HCT116 (cell line): ENCODE results near the gene ICA1. TPM values are rescaled to one million over a fixed set of nuclear protein-coding genes. Genes with fewer than 3 reads are reported as not detected.

Experiments
- ATAC-seq: fragments of 200-7000 bp; cut with Tn5 transposase; 2 replicates; pipeline ENCODE4 v1.9.1; 2020; ENCODE audit warnings: mild to moderate bottlenecking, moderate library complexity
- BruUV-seq: library from RNA; stranded (reverse); fragments of 400-500 nt; replicated peaks from 2 replicates; lab custom pipeline; 2021; lab: Mats Ljungman, UMichigan
- CTCF ChIA-PET: fragments of 300-600 bp; sonication (Branson Sonifier 250); formaldehyde crosslinking; loops from one replicate; lab custom pipeline; 2021; ENCODE audit warnings: antibody characterized with exemption; lab: Charles Lee
- POLR2A ChIA-PET: fragments of 300-600, 350-600 bp; sonication (Branson Sonifier 250); formaldehyde crosslinking; loops from one replicate; lab custom pipeline; 2021; ENCODE audit warnings: antibody characterized with exemption; lab: Charles Lee
- RAD21 ChIA-PET, 2 experiments: fragments of 300-600 bp; sonication (Branson Sonifier 250); formaldehyde crosslinking; loops; one replicate each; lab custom pipeline; 2023; ENCODE audit warnings: low total read pairs in 2 of 2; ENCODE audit not compliant: uncharacterized antibody in 2 of 2, unreplicated experiment in 2 of 2, low non-redundant PET in 1 of 2; lab: Charles Lee
- DNase-seq: peaks from one replicate; pipeline ENCODE4 v3.0.0-alpha.2; 2010; ENCODE audit warnings: low read depth, low spot score
- H2AFZ ChIP-seq: fragments of 200-600 bp; shearing (Covaris generic), sonication (generic); 2 replicates; pipeline ENCODE4 v1.6.1; 2017; ENCODE audit warnings: low read depth, mixed run types, mixed read lengths, antibody characterized with exemption, low read length; ENCODE audit not compliant: poor library complexity, severe bottlenecking
- H3K27ac ChIP-seq: 2 replicates; pipeline ENCODE4 v1.5.1; 2012; ENCODE audit warnings: low read depth, low read length
- H3K27me3 ChIP-seq: fragments of 200-600 bp; sonication (generic); 2 replicates; pipeline ENCODE4 v1.6.1; 2016; ENCODE audit warnings: mixed run types, low read length, mixed read lengths; ENCODE audit not compliant: insufficient read depth
- H3K36me3 ChIP-seq, 2 experiments: fragments of 200-500 bp in 1 of 2; fragments of 200-600 bp in 1 of 2; sonication (Bioruptor generic) in 1 of 2; sonication (generic) in 1 of 2; 2 replicates each; pipeline versions ENCODE4 v1.5.1 to v1.6.1; 2014 to 2016; ENCODE audit warnings: low read length in 2 of 2, inconsistent platforms in 1 of 2, mixed read lengths in 1 of 2, mixed run types in 1 of 2; ENCODE audit not compliant: insufficient read depth in 2 of 2, control insufficient read depth in 1 of 2
- H3K4me1 ChIP-seq, 2 experiments: fragments of 200-600 bp in 1 of 2; sonication (generic) in 1 of 2; 2 replicates each; pipeline versions ENCODE4 v1.5.1 to v1.6.1; 2012 to 2017; ENCODE audit warnings: low read length in 2 of 2, inconsistent platforms in 1 of 2, mild to moderate bottlenecking in 1 of 2, mixed read lengths in 1 of 2, mixed run types in 1 of 2, moderate library complexity in 1 of 2; ENCODE audit not compliant: insufficient read depth in 2 of 2, control insufficient read depth in 1 of 2
- H3K4me2 ChIP-seq: fragments of 200-600 bp; sonication (generic); 2 replicates; pipeline ENCODE4 v1.6.1; 2017; ENCODE audit warnings: mixed run types, low read length, mixed read lengths
- H3K4me3 ChIP-seq, 2 experiments: fragments of 200-600 bp in 1 of 2; sonication (generic) in 1 of 2; replicated peaks in 1 of 2; 2 replicates each; pipeline ENCODE4 v1.5.1; 2011 to 2016; ENCODE audit warnings: low read length in 2 of 2, control low read depth in 1 of 2, low read depth in 1 of 2, mild to moderate bottlenecking in 1 of 2, mixed read lengths in 1 of 2, mixed run types in 1 of 2
- H3K79me2 ChIP-seq: fragments of 200-600 bp; sonication (generic); 2 replicates; pipeline ENCODE4 v1.6.1; 2017; ENCODE audit warnings: mild to moderate bottlenecking, mixed run types, low read length, moderate library complexity, mixed read lengths; ENCODE audit not compliant: insufficient read depth
- H3K9ac ChIP-seq: fragments of 200-600 bp; sonication (generic); 2 replicates; pipeline ENCODE4 v1.6.1; 2016; ENCODE audit warnings: low read length, mixed read lengths
- H3K9me2 ChIP-seq: fragments of 200-600 bp; sonication (generic), shearing (Covaris generic); 2 replicates; pipeline ENCODE4 v1.6.1; 2017; ENCODE audit warnings: mixed run types, mild to moderate bottlenecking, moderate library complexity; ENCODE audit not compliant: insufficient read depth
- H3K9me3 ChIP-seq, 2 experiments: fragments of 200-500 bp in 1 of 2; fragments of 200-600 bp in 1 of 2; sonication (Bioruptor generic) in 1 of 2; sonication (generic) in 1 of 2; 2 replicates each; pipeline ENCODE4 v1.6.1; 2014 to 2017; ENCODE audit warnings: low read length in 2 of 2, mixed read lengths in 2 of 2, inconsistent platforms in 1 of 2, low read depth in 1 of 2, mild to moderate bottlenecking in 1 of 2, mixed run types in 1 of 2, moderate library complexity in 1 of 2; ENCODE audit not compliant: control insufficient read depth in 1 of 2, insufficient read depth in 1 of 2
- H4K20me1 ChIP-seq: fragments of 200-600 bp; sonication (generic), shearing (Covaris generic); 2 replicates; pipeline ENCODE4 v1.6.1; 2017; ENCODE audit warnings: mixed run types, mild to moderate bottlenecking, moderate library complexity; ENCODE audit not compliant: insufficient read depth
- CEBPB ChIP-seq: IDR thresholded peaks from 2 replicates; pipeline ENCODE4 v1.6.1; 2012; ENCODE audit warnings: low read depth
- ELF1 ChIP-seq: IDR thresholded peaks from 2 replicates; pipeline ENCODE4 v1.6.1; 2012; ENCODE audit warnings: low read depth, borderline replicate concordance
- EZH2 ChIP-seq: fragments of 200-600 bp; sonication (generic); IDR thresholded peaks from 2 replicates; pipeline ENCODE4 v1.6.1; 2017; ENCODE audit warnings: antibody characterized with exemption, mixed run types
- EZH2phosphoT487 ChIP-seq: fragments of 200-600 bp; IDR thresholded peaks from 2 replicates; pipeline ENCODE4 v1.6.1; 2018; ENCODE audit warnings: antibody characterized with exemption, borderline replicate concordance
- FOSL1 ChIP-seq: IDR thresholded peaks from 2 replicates; pipeline ENCODE4 v1.6.1; 2012; ENCODE audit warnings: low read depth
- JUND ChIP-seq: IDR thresholded peaks from 2 replicates; pipeline ENCODE4 v1.6.1; 2012
- POLR2A ChIP-seq: IDR thresholded peaks from 2 replicates; pipeline ENCODE4 v1.7.0; 2011; ENCODE audit warnings: borderline replicate concordance; ENCODE audit not compliant: insufficient read depth, insufficient read length; ENCODE audit errors: extremely low read depth
- POLR2AphosphoS5 ChIP-seq: IDR thresholded peaks from 2 replicates; pipeline ENCODE4 v1.6.1; 2011; ENCODE audit warnings: mild to moderate bottlenecking, low read depth, low read length, moderate library complexity
- RAD21 ChIP-seq: IDR thresholded peaks from 2 replicates; pipeline ENCODE4 v1.6.1; 2012; ENCODE audit warnings: low read depth, mild to moderate bottlenecking
- SIN3A ChIP-seq: IDR thresholded peaks from 2 replicates; pipeline ENCODE4 v1.6.1; 2012; ENCODE audit warnings: low read depth
- SP1 ChIP-seq: IDR thresholded peaks from 2 replicates; pipeline ENCODE4 v1.6.1; 2012; ENCODE audit warnings: low read depth
- SRF ChIP-seq: IDR thresholded peaks from 2 replicates; pipeline ENCODE4 v1.6.1; 2012; ENCODE audit warnings: low read depth
- TCF7L2 ChIP-seq: IDR thresholded peaks from 2 replicates; pipeline ENCODE4 v1.7.0; 2011; ENCODE audit warnings: borderline replicate concordance, inconsistent platforms; ENCODE audit not compliant: insufficient read depth, insufficient read length; ENCODE audit errors: extremely low read depth
- YY1 ChIP-seq: IDR thresholded peaks from 2 replicates; pipeline ENCODE4 v1.6.1; 2011; ENCODE audit warnings: low read length, low read depth, moderate library complexity, mild to moderate bottlenecking; ENCODE audit not compliant: insufficient replicate concordance; ENCODE audit errors: extremely low read depth
- ZFX ChIP-seq: fragments of 450-650 bp; IDR thresholded peaks from 2 replicates; pipeline ENCODE4 v1.6.1; 2017
- intact Hi-C: fragments of 100-400 bp; cut with micrococcal nuclease; formaldehyde crosslinking; loops from 2 replicates; pipeline ENCODE4 v1.10.0; 2022
- total RNA-seq: library from RNA; stranded (reverse); gene quantifications from one replicate; pipeline ENCODE4 v1.2.1, GENCODE V29; 2021; ENCODE audit not compliant: unreplicated experiment
- TF ChIP-seq, protein P1 (sequence below): IDR thresholded peaks from 2 replicates; pipeline ENCODE4 v1.6.1; 2012
- TF ChIP-seq, protein P2 (sequence below): IDR thresholded peaks from 2 replicates; pipeline ENCODE4 v1.6.1; 2012
- TF ChIP-seq, protein P3 (sequence below), 3 experiments: fragments of 200-600 bp in 1 of 3; sonication (generic) in 1 of 3; IDR thresholded peaks in 2 of 3; conservative IDR thresholded peaks in 1 of 3; 2 replicates each; pipeline ENCODE4 v1.5.1; 2012 to 2017; ENCODE audit warnings: low read depth in 2 of 3, low read length in 2 of 3, antibody characterized with exemption in 1 of 3, borderline replicate concordance in 1 of 3, control low read depth in 1 of 3, mild to moderate bottlenecking in 1 of 3, mixed read lengths in 1 of 3, mixed run types in 1 of 3, moderate library complexity in 1 of 3; ENCODE audit not compliant: insufficient read depth in 1 of 3

The ICA1 gene
- total RNA-seq, 1 experiment from 2014 or later = 16.4 TPM

DNA sequence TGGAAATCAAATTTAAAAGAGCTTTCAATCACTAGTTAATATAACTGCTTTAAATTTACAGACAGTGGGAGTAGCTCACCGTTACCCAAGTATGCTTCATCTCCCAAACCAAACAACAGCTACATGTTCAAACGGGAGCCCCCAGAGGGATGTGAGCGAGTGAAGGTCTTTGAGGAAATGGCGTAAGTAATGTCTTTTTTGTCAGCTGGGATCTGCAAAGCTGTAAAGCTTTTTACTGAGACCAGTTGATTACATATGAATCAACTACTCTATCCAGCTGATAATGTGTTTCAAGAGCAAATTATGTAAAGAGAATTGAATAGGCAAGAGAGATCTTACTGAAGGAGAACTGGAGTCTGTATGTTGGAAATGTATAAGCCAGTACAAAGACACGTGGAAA lies 177.1 kb downstream of the ICA1 start:
- no peak overlapping the region for H3K27ac ChIP-seq
- no peaks in the 10 kb centered on the region for H3K79me2 ChIP-seq
- H3K9me2 ChIP-seq = no peaks in the 10 kb centered on the region
- TF ChIP-seq TCF7L2 (no peak), POLR2A (no peak), JUND (no peak), YY1 (no peak), SP1 (no peak), ELF1 (no peak), FOSL1 (no peak), RAD21 (no peak), ZFX (no peak), POLR2AphosphoS5 (no peak), EZH2 (no peak), EZH2phosphoT487 (no peak), SRF (no peak), CEBPB (no peak), SIN3A (no peak)
- TF ChIP-seq, protein P1, sequence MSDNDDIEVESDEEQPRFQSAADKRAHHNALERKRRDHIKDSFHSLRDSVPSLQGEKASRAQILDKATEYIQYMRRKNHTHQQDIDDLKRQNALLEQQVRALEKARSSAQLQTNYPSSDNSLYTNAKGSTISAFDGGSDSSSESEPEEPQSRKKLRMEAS = no peak
- TF ChIP-seq, protein P2, sequence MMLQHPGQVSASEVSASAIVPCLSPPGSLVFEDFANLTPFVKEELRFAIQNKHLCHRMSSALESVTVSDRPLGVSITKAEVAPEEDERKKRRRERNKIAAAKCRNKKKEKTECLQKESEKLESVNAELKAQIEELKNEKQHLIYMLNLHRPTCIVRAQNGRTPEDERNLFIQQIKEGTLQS = no peak
- TF ChIP-seq, protein P3, sequence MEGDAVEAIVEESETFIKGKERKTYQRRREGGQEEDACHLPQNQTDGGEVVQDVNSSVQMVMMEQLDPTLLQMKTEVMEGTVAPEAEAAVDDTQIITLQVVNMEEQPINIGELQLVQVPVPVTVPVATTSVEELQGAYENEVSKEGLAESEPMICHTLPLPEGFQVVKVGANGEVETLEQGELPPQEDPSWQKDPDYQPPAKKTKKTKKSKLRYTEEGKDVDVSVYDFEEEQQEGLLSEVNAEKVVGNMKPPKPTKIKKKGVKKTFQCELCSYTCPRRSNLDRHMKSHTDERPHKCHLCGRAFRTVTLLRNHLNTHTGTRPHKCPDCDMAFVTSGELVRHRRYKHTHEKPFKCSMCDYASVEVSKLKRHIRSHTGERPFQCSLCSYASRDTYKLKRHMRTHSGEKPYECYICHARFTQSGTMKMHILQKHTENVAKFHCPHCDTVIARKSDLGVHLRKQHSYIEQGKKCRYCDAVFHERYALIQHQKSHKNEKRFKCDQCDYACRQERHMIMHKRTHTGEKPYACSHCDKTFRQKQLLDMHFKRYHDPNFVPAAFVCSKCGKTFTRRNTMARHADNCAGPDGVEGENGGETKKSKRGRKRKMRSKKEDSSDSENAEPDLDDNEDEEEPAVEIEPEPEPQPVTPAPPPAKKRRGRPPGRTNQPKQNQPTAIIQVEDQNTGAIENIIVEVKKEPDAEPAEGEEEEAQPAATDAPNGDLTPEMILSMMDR (IDR thresholded peaks at IDR 0.05 in 2 of 3, conservative IDR thresholded peaks at IDR 0.05 in 1 of 3; ENCODE audit: borderline replicate concordance in 1 of 3, insufficient read depth in 1 of 3, low read depth in 2 of 3, low read length in 2 of 3) = no peak
- RAD21 ChIA-PET = no interaction called here
- H3K9ac ChIP-seq = no peak overlapping the region
- H3K36me3 ChIP-seq = no peaks in the 10 kb centered on the region
- H3K4me2 ChIP-seq = no peak overlapping the region
- no peak overlapping the region for H2AFZ ChIP-seq
- intact Hi-C loops = no loop called here
- no peak for ATAC-seq
- POLR2A ChIA-PET = no interaction called here
- no peaks in the 10 kb centered on the region for H4K20me1 ChIP-seq
- H3K27me3 ChIP-seq = no peaks in the 10 kb centered on the region
- BruUV-seq = no TSS peak
- H3K4me3 ChIP-seq = no peak overlapping the region
- DNase-seq = no peak
- CTCF ChIA-PET = interaction anchor here (1.0 kb wide), 1 partner anchor 211 kb away, joined by 3 read pairs; no protein-coding TSS in a partner anchor
- H3K9me3 ChIP-seq = no peaks in the 10 kb centered on the region
- H3K4me1 ChIP-seq = no peaks in the 10 kb centered on the region
